NB4 (cell line): ENCODE results near the gene AQP4.

Source experiments
- DNase-seq: peaks from one replicate; pipeline ENCODE4 v3.0.0; 2010; ENCODE audit warnings: low read depth
- H3K4me3 ChIP-seq: one replicate; pipeline ENCODE4 v1.5.1; 2011; ENCODE audit warnings: mild to moderate bottlenecking, low read depth, low read length, moderate library complexity
- MYC ChIP-seq: IDR thresholded peaks from 2 replicates; pipeline ENCODE4 v1.6.1; 2011; ENCODE audit warnings: low read depth, low read length
- POLR2A ChIP-seq: IDR thresholded peaks from 2 replicates; pipeline ENCODE4 v1.6.1; 2011; ENCODE audit warnings: mild to moderate bottlenecking; ENCODE audit not compliant: insufficient read length; ENCODE audit errors: extremely low read depth
- TF ChIP-seq, protein P1 (sequence below): IDR thresholded peaks from 2 replicates; pipeline ENCODE4 v1.6.1; 2011; ENCODE audit warnings: low read depth, low read length
- TF ChIP-seq, protein P2 (sequence below): IDR thresholded peaks from one replicate; pipeline ENCODE4 v1.5.1; 2012; ENCODE audit warnings: low read depth, low read length

AQP4 gene

DNA sequence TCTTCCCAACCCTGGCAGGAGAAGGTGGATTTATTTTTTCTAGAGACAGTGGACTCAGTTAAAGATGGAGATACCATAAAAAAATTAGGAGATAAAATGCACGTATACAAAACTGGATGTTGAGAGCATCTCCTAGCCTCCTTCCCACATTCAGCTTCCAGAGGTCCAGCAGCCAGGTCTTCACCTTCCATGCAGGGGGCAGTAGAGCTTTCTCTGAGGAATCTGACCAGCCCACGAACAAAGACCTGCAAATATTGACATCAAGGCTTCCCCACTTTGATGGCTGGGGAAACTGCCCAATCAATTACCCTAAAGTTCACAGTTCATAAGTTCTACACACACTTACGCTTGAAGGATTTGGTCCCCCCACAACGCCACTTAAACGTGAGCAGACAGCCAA is 24.5 kb downstream of the AQP4 start:
- TF ChIP-seq, protein P1, sequence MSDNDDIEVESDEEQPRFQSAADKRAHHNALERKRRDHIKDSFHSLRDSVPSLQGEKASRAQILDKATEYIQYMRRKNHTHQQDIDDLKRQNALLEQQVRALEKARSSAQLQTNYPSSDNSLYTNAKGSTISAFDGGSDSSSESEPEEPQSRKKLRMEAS: no peak
- no peak for TF ChIP-seq MYC
- TF ChIP-seq, protein P2, sequence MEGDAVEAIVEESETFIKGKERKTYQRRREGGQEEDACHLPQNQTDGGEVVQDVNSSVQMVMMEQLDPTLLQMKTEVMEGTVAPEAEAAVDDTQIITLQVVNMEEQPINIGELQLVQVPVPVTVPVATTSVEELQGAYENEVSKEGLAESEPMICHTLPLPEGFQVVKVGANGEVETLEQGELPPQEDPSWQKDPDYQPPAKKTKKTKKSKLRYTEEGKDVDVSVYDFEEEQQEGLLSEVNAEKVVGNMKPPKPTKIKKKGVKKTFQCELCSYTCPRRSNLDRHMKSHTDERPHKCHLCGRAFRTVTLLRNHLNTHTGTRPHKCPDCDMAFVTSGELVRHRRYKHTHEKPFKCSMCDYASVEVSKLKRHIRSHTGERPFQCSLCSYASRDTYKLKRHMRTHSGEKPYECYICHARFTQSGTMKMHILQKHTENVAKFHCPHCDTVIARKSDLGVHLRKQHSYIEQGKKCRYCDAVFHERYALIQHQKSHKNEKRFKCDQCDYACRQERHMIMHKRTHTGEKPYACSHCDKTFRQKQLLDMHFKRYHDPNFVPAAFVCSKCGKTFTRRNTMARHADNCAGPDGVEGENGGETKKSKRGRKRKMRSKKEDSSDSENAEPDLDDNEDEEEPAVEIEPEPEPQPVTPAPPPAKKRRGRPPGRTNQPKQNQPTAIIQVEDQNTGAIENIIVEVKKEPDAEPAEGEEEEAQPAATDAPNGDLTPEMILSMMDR: no peak
- TF ChIP-seq POLR2A: no peak
- H3K4me3 ChIP-seq: no peak overlapping the region
- DNase-seq: no peak

DNA sequence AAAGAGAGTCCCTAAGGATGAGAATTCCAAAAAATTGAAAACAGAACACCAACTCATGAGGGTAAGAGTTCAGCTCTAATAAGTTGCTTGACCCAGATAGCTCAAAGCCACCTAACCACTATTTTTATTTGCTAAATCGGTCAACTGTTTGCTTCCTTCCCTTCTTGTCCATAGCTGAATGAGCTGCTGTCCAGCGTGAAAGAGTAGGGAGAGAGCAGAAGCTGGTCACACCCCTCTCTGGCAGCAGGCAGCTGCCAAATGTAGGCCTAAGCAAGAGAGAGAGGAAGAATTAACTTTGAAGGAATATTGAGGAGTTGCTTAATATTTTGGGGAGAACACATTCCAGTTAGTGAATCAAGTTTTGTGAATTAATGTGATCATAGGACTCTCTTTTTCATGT is 25.9 kb downstream of the AQP4 start:
- TF ChIP-seq, protein P2: no peak
- TF ChIP-seq POLR2A (no peak), MYC (no peak)
- TF ChIP-seq, protein P1: no peak
- no peak for DNase-seq
- H3K4me3 ChIP-seq: no peak overlapping the region

DNA sequence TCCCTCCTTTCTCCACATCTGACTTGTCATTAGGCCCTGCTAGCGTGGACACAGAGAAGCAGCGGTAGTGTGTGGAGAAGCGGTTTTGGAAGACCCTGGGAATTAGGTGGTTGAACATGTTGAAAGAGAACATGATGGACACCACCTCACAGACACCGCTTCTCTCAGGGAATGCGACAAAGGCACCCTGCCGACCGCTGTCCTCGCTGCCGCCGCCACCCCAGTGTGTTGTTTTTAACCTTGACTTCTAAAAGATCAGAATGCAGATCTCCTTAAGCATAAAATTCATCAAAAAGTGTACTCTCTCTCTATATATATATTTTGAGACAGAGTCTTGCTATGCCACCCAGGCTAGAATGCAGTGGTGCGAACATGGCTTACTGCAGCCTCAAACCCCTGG is 33.2 kb downstream of the AQP4 start:
- DNase-seq: no peak
- TF ChIP-seq, protein P1: no peak
- no peak for TF ChIP-seq MYC
- TF ChIP-seq, protein P2: no peak
- no peak for TF ChIP-seq POLR2A
- no peak overlapping the region for H3K4me3 ChIP-seq

DNA sequence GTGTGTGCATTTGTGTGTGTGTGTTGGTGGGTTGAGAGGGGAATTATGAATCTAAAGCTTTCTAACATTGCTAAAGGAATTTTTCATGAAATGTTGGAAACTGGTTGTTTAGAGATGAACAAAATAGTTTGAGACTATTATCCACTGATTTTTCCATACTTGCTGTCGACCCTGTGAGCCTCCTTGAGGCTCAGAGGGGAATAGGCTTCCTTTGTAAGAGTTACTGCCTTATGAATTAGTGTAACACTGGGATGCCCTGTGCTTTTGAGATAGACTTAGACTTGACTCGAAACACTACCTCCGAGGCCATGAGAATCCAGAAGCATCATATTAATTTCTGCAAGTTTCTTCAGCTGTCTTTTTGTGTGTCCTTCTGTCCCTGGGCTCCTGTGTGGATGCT is 37.9 kb downstream of the AQP4 start:
- H3K4me3 ChIP-seq: no peak overlapping the region
- TF ChIP-seq, protein P2: no peak
- TF ChIP-seq MYC (no peak), POLR2A (no peak)
- TF ChIP-seq, protein P1: no peak
- no peak for DNase-seq

DNA sequence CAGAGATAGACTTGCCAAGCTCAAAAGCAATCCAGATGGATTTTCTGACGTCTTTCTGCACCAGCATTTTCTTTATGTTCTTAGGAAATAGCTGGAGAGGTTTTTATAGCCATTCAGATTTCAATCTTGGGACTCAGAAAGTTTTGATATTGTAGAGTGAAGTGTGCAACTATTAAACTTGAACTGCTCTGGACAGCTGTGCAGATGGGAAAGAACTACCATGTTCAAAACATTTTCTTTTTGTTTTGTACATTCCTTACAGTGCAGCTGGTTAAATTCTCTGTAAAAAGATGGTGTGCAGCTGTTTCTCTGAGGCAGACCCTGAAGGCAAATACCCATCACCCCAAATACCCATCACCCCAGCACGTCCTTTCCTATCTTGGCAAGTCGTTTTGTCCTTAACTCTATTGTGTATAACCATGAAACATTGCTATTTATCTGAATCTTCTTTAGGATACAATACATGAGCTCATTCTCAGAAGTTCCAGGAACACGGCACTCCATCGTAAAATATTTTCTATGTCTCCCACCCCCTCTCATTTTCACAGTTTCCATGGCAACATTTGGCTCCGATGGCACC is 38.8 kb downstream of the AQP4 start:
- DNase-seq: no peak
- TF ChIP-seq, protein P1: no peak
- TF ChIP-seq POLR2A (no peak), MYC (no peak)
- TF ChIP-seq, protein P2: no peak
- no peak overlapping the region for H3K4me3 ChIP-seq
